ENCODE results near the gene COBL. TPM values are rescaled to one million over a fixed set of nuclear protein-coding genes. Genes with fewer than 3 reads are reported as not detected.

COBL gene, protein sequence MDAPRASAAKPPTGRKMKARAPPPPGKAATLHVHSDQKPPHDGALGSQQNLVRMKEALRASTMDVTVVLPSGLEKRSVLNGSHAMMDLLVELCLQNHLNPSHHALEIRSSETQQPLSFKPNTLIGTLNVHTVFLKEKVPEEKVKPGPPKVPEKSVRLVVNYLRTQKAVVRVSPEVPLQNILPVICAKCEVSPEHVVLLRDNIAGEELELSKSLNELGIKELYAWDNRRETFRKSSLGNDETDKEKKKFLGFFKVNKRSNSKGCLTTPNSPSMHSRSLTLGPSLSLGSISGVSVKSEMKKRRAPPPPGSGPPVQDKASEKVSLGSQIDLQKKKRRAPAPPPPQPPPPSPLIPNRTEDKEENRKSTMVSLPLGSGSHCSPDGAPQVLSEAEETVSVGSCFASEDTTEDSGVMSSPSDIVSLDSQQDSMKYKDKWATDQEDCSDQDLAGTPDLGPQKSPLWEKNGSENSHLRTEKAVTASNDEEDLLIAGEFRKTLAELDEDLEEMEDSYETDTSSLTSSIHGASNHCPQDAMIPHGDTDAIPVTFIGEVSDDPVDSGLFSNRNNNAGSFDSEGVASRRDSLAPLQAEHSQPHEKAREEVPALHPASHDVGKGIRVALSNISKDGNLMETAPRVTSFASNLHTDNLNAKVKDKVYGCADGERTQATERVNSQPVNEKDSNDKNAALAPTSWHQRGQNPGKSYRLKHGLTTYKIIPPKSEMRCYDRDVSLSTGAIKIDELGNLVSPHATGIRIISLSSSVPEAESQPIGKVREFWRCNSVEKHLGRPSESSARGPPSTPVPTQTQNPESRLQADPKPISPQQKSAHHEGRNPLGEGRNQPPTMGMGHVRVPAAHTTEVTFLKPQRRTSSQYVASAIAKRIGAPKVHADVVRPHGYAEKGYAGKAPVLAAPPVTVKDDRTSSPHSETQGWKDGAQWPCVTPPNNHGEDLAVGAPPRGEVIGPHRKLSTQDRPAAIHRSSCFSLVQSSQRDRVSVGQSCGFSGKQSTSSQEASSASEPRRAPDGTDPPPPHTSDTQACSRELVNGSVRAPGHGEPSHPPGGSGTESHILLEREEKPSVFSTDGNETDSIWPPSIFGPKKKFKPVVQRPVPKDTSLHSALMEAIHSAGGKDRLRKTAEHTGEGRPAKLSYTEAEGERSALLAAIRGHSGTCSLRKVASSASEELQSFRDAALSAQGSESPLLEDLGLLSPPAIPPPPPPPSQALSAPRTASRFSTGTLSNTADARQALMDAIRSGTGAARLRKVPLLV
- not detected in 2 replicates for total RNA-seq
- long read RNA-seq: 0 reads

DNA sequence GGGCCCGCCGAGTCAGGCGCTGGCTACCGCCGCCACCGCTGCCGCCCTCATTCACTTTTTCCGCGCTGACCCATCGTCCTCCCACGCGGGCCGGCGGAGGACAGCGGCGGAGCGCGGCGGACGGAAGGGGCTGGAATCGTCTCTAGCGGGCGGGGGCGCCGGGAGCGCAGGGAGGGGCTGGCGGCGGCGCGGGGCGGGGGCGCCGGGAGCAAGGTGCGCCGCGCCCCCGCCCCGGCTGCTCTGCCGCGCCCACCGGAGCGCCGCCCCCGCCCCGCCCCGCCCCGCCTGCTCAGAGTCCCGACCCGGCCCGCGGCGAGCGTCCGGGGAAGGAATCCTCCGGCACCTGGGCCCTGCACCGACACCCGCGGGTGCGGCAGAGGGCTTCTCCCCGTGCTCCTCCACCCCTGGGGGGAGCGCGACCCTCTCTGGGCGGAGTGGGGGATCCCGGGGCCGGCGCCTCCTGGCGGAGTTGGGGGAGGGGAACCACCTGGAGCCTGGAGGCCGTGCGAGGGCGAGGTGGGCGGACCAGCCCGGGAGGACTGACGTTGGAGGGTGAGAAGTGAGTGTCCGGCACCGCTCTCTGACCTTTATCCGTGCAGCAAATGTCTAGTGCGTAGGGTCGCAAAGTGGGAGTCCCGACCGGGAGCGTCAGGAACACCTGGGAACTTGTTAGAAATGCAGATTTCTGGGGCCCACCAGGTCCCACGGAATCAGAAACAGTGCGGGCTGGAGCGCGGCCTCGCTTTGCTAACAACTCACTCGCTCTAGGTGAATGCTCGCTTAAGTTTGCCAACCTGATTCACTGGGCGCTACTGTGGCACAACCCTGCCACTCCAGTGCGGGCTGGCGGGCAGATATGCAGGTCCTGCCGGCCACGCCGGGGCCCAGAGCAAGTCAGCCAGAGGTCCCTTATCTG, at the start of gene COBL:
Gene COBL, minus strand, starts transcription at position 144 of the 916 bp plus-strand sequence. CDS start 176 bp downstream, outside the sequence.
- Mint-ChIP-seq H3K9me3 (ENCODE audit: unreplicated experiment) (no peaks in the 10 kb centered on the region), H3K4me3 (ENCODE audit: unreplicated experiment) (peak within 1 kb of the TSS; percentile 64), H3K36me3 (ENCODE audit: unreplicated experiment) (no peaks in the 10 kb centered on the region), H3K27ac (ENCODE audit: unreplicated experiment) (no peak within 1 kb of the TSS), H3K27me3 (ENCODE audit: unreplicated experiment) (peaks cover 70% of the 10 kb centered on the region), H3K4me1 (ENCODE audit: unreplicated experiment) (peaks cover 12% of the 10 kb centered on the region)
- TF ChIP-seq, protein P1, sequence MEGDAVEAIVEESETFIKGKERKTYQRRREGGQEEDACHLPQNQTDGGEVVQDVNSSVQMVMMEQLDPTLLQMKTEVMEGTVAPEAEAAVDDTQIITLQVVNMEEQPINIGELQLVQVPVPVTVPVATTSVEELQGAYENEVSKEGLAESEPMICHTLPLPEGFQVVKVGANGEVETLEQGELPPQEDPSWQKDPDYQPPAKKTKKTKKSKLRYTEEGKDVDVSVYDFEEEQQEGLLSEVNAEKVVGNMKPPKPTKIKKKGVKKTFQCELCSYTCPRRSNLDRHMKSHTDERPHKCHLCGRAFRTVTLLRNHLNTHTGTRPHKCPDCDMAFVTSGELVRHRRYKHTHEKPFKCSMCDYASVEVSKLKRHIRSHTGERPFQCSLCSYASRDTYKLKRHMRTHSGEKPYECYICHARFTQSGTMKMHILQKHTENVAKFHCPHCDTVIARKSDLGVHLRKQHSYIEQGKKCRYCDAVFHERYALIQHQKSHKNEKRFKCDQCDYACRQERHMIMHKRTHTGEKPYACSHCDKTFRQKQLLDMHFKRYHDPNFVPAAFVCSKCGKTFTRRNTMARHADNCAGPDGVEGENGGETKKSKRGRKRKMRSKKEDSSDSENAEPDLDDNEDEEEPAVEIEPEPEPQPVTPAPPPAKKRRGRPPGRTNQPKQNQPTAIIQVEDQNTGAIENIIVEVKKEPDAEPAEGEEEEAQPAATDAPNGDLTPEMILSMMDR (IDR thresholded peaks at IDR 0.05): no peak
- peak; percentile 78 for DNase-seq (ENCODE audit: extremely low spot score, unreplicated experiment)

DNA sequence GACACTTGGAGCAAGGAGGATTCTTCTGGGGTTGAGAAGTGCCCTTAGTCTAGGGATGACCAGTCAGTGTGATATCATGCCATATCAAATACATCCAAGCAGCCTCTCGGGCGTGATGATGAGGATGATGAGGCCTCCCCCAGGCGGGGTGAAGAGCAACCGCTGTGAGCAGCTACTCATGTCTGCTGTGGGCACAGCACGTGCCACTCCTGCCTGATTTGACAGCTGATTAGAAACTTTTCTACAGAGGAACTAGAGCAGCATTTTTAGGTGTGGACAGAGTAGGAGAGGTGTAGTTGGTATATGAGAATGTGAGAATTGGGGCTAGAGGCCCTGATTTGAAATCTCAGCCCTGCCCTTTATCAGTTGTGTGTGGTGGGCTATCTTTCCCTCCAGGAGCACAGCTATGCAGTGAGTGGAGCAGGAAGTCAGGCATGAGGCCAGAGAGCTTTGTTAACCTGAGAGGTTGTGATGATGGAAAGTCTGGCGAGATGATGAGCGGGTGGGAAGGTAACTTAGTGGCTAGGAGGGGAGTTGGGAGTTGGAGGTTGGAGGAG, 49.6 kb upstream of the COBL start:
- H3K27ac Mint-ChIP-seq (ENCODE audit: unreplicated experiment): no peak overlapping the region
- DNase-seq (ENCODE audit: extremely low spot score, unreplicated experiment): no peak
- H3K36me3 Mint-ChIP-seq (ENCODE audit: unreplicated experiment): no peaks in the 10 kb centered on the region
- H3K27me3 Mint-ChIP-seq (ENCODE audit: unreplicated experiment): peaks cover 9% of the 10 kb centered on the region
- H3K4me3 Mint-ChIP-seq (ENCODE audit: unreplicated experiment): no peak overlapping the region
- H3K4me1 Mint-ChIP-seq (ENCODE audit: unreplicated experiment): no peaks in the 10 kb centered on the region
- no peaks in the 10 kb centered on the region for H3K9me3 Mint-ChIP-seq (ENCODE audit: unreplicated experiment)
- TF ChIP-seq, protein P1 (IDR thresholded peaks at IDR 0.05): no peak

DNA sequence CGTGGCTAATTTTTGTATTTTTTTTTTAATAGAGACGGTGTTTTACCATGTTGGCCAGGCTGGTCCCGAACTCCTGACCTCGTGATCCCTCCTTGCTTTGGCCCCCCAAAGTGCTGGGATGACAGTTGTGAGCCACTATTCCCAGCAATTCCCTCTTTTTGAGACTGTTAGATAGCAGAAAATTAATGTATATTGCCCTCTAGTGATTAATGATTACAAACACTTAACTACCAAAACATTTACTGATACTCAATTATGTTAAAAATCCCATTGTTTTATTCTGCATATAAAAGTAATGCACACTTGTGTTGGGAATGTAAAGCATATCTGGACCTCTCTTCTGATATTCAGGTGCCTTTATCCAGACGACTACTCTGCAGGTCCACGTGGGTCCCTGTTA, 41.2 kb upstream of the COBL start:
- no peak overlapping the region for H3K4me3 Mint-ChIP-seq (ENCODE audit: unreplicated experiment)
- H3K27ac Mint-ChIP-seq (ENCODE audit: unreplicated experiment): no peak overlapping the region

More for the DNA sequence above, 41.2 kb upstream of the COBL start:
- H3K36me3 Mint-ChIP-seq (ENCODE audit: unreplicated experiment): peaks cover 3% of the 10 kb centered on the region
- TF ChIP-seq, protein P1 (IDR thresholded peaks at IDR 0.05): no peak
- no peaks in the 10 kb centered on the region for H3K4me1 Mint-ChIP-seq (ENCODE audit: unreplicated experiment)
- DNase-seq (ENCODE audit: extremely low spot score, unreplicated experiment): no peak
- peaks cover 3% of the 10 kb centered on the region for H3K27me3 Mint-ChIP-seq (ENCODE audit: unreplicated experiment)
- H3K9me3 Mint-ChIP-seq (ENCODE audit: unreplicated experiment): peaks cover 12% of the 10 kb centered on the region

Data from osteocyte (in vitro differentiated cells).